PC-3 (cell line): ENCODE results near the gene GSTCD.
A peak's percentile ranks its signal among the peaks of the same experiment; 100 is the strongest.

ENCODE experiments used
- CTCF ChIP-seq: fragments of 300-600 bp; sonication (generic); conservative IDR thresholded peaks from 2 replicates; pipeline ENCODE4 v1.5.1; 2017; ENCODE audit warnings: antibody characterized with exemption, low read depth, mild to moderate bottlenecking, low read length
- EZH2 ChIP-seq: fragments of 300-600 bp; sonication (generic); IDR thresholded peaks from one replicate; pipeline ENCODE4 v1.6.1; 2017; ENCODE audit warnings: antibody characterized with exemption, mild to moderate bottlenecking, low read length; ENCODE audit not compliant: unreplicated experiment

GRCh38 chr4:105895583-105896460, 187.2 kb downstream of the GSTCD start:
- 0 out of 2 replicates have a peak, but pooled peaks have one; percentile 8 for TF ChIP-seq CTCF
- TF ChIP-seq EZH2, result no peak
